OCI-LY3 (cell line): ENCODE data around the gene SPCS3.
A peak's percentile ranks its signal among the peaks of the same experiment; 100 is the strongest.
"Not testable (repeated sequence)": the region's sequence is repeated elsewhere in the genome, so short reads cannot be mapped to it uniquely, and the experiment has no call there.

Source experiments
- H2AFZ ChIP-seq: fragments of 200-600, 300-600 bp; shearing (Covaris generic); 2 replicates; pipeline ENCODE4 v1.6.0; 2014; ENCODE audit warnings: antibody characterized with exemption, low read depth, low read length
- H3K27ac ChIP-seq: fragments of 200-600, 300-600 bp; sonication (generic); 2 replicates; pipeline ENCODE4 v1.5.1; 2014; ENCODE audit warnings: mild to moderate bottlenecking, low read length, moderate library complexity, mixed read lengths
- H3K27me3 ChIP-seq: fragments of 200-600, 300-600 bp; sonication (generic); 2 replicates; pipeline ENCODE4 v1.6.1; 2014; ENCODE audit warnings: low read depth, low read length, mixed read lengths
- H3K36me3 ChIP-seq: fragments of 200-600, 300-600 bp; sonication (generic); replicated peaks from 2 replicates; pipeline ENCODE3; 2014; ENCODE audit warnings: low read depth, low read length, mixed read lengths
- H3K4me1 ChIP-seq: fragments of 300-600, 200-600 bp; sonication (generic); 2 replicates; pipeline ENCODE4 v1.6.1; 2014; ENCODE audit warnings: low read length, mixed read lengths
- H3K4me2 ChIP-seq: fragments of 200-600, 300-600 bp; sonication (generic); 2 replicates; pipeline ENCODE4 v1.6.1; 2014; ENCODE audit warnings: low read length, mixed read lengths
- H3K4me3 ChIP-seq: fragments of 300-600, 200-600 bp; sonication (generic); 2 replicates; pipeline ENCODE4 v1.5.1; 2014; ENCODE audit warnings: antibody characterized with exemption, mild to moderate bottlenecking, low read length, moderate library complexity
- H3K79me2 ChIP-seq: fragments of 300-600, 200-600 bp; shearing (Covaris generic); 2 replicates; pipeline ENCODE4 v1.6.1; 2014; ENCODE audit warnings: mild to moderate bottlenecking, low read length, mixed read lengths
- H3K9ac ChIP-seq: fragments of 300-600, 200-600 bp; shearing (Covaris generic); 2 replicates; pipeline ENCODE4 v1.6.0; 2014; ENCODE audit warnings: mild to moderate bottlenecking, low read length, moderate library complexity
- H3K9me3 ChIP-seq: fragments of 200-600, 300-600 bp; shearing (Covaris generic); 2 replicates; pipeline ENCODE4 v1.6.1; 2014; ENCODE audit warnings: low read length, mixed read lengths; ENCODE audit not compliant: insufficient read depth
- H4K20me1 ChIP-seq: fragments of 200-600, 300-600 bp; sonication (generic); 2 replicates; pipeline ENCODE4 v1.6.1; 2016; ENCODE audit warnings: low read length, mixed read lengths; ENCODE audit not compliant: insufficient read depth
- EZH2phosphoT487 ChIP-seq: fragments of 200-600 bp; shearing (Covaris generic); IDR thresholded peaks from 2 replicates; pipeline ENCODE4 v1.6.1; 2018; ENCODE audit warnings: antibody characterized with exemption, mixed run types, low read depth
- TF ChIP-seq, protein P1 (sequence below): fragments of 200-600, 300-600 bp; sonication (generic); IDR thresholded peaks from 2 replicates; pipeline ENCODE4 v1.5.1; 2014; ENCODE audit warnings: antibody characterized with exemption, low read length, low read depth

The SPCS3 gene

GRCh38 chr4:176340871-176341685 is 21.3 kb downstream of the SPCS3 start:
- peaks cover 23% of the 10 kb centered on the region for H3K36me3 ChIP-seq
- H3K4me3 ChIP-seq, result no peak overlapping the region
- H3K4me1 ChIP-seq, result peaks cover 3% of the 10 kb centered on the region; the same call in 1 of the 2 replicates
- H3K9me3 ChIP-seq, result peaks cover 7% of the 10 kb centered on the region
- H3K27ac ChIP-seq, result no peak overlapping the region
- no peak overlapping the region for H3K9ac ChIP-seq
- H2AFZ ChIP-seq, result no peak overlapping the region
- H3K4me2 ChIP-seq, result no peak overlapping the region
- H3K27me3 ChIP-seq, result no peaks in the 10 kb centered on the region
- no peaks in the 10 kb centered on the region for H4K20me1 ChIP-seq
- no peaks in the 10 kb centered on the region for H3K79me2 ChIP-seq
- TF ChIP-seq, protein P1, sequence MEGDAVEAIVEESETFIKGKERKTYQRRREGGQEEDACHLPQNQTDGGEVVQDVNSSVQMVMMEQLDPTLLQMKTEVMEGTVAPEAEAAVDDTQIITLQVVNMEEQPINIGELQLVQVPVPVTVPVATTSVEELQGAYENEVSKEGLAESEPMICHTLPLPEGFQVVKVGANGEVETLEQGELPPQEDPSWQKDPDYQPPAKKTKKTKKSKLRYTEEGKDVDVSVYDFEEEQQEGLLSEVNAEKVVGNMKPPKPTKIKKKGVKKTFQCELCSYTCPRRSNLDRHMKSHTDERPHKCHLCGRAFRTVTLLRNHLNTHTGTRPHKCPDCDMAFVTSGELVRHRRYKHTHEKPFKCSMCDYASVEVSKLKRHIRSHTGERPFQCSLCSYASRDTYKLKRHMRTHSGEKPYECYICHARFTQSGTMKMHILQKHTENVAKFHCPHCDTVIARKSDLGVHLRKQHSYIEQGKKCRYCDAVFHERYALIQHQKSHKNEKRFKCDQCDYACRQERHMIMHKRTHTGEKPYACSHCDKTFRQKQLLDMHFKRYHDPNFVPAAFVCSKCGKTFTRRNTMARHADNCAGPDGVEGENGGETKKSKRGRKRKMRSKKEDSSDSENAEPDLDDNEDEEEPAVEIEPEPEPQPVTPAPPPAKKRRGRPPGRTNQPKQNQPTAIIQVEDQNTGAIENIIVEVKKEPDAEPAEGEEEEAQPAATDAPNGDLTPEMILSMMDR, result peak; percentile 59
- no peak for TF ChIP-seq EZH2phosphoT487

DNA sequence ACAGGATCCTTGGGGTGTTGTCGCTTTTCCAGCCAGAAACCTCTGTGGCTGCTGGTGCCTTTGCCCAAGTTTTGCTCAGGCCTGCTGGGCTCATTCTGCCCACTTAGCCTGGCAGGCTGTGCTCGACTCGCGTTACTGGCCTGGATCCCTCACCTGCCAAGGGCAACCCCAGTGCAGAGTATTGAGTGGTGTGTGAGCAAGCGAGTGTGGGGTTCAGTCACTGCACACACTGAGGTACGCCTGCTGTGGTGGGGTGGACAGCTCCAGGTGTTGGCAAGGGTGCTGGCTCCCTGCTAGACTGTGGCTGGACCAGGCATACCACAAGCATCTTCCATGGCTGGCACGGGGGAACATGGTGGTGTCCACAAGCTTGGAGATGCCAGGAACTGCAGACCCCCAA is 22.6 kb downstream of the SPCS3 start:
- Histone ChIP-seq H3K9me3 (peaks cover 7% of the 10 kb centered on the region), H4K20me1 (no peaks in the 10 kb centered on the region), H3K4me2 (no peak overlapping the region), H3K9ac (no peak overlapping the region), H3K36me3 (peaks cover 16% of the 10 kb centered on the region), H3K4me3 (no peak overlapping the region), H3K79me2 (no peaks in the 10 kb centered on the region), H2AFZ (no peak overlapping the region), H3K27ac (no peak overlapping the region), H3K4me1 (peaks cover 3% of the 10 kb centered on the region; the same call in 1 of the 2 replicates), H3K27me3 (no peaks in the 10 kb centered on the region)
- TF ChIP-seq, protein P1, result no peak
- no peak for TF ChIP-seq EZH2phosphoT487

GRCh38 chr4:176343286-176343685 is 23.5 kb downstream of the SPCS3 start:
- peaks cover 3% of the 10 kb centered on the region; the same call in 1 of the 2 replicates for H3K4me1 ChIP-seq
- H2AFZ ChIP-seq, result no peak overlapping the region
- no peaks in the 10 kb centered on the region for H3K79me2 ChIP-seq
- TF ChIP-seq EZH2phosphoT487, result no peak
- TF ChIP-seq, protein P1, result no peak
- H3K4me3 ChIP-seq, result no peak overlapping the region
- no peaks in the 10 kb centered on the region for H3K27me3 ChIP-seq
- peaks cover 7% of the 10 kb centered on the region for H3K9me3 ChIP-seq
- no peak overlapping the region for H3K9ac ChIP-seq
- H4K20me1 ChIP-seq, result no peaks in the 10 kb centered on the region
- no peak overlapping the region for H3K4me2 ChIP-seq
- no peak overlapping the region for H3K27ac ChIP-seq
- peaks cover 15% of the 10 kb centered on the region for H3K36me3 ChIP-seq

GRCh38 chr4:176345346-176345745 is 25.6 kb downstream of the SPCS3 start:
- not testable (repeated sequence) for H3K27ac ChIP-seq, H3K4me2 ChIP-seq, H2AFZ ChIP-seq, H3K4me3 ChIP-seq, H3K79me2 ChIP-seq, H3K4me1 ChIP-seq, H3K9me3 ChIP-seq, H3K27me3 ChIP-seq, H3K9ac ChIP-seq, H4K20me1 ChIP-seq
- H3K36me3 ChIP-seq, result peaks cover 15% of the 10 kb centered on the region

DNA sequence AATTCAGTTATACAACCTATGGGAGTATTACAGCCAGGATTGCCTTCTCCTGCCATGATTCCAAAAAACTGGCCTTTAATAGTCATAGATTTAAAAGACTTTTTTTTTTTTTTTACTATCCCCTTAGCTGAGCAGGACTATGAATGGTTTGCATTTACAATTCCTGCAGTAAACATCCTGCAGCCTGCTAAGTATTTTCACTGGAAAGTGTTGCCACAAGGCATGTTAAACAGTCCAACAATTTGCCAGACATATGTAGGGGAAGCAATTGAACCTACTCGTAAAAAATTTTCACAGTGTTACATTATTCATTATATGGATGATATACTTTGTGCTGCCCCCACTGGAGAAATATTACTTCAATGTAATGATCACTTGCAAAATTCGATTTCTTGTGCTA is 27.1 kb downstream of the SPCS3 start:
- H3K4me2 ChIP-seq, H3K4me3 ChIP-seq, H3K79me2 ChIP-seq, H3K4me1 ChIP-seq, H2AFZ ChIP-seq, H3K9me3 ChIP-seq, H3K9ac ChIP-seq, H3K27me3 ChIP-seq, H4K20me1 ChIP-seq, H3K27ac ChIP-seq: not testable (repeated sequence)
- peaks cover 19% of the 10 kb centered on the region for H3K36me3 ChIP-seq
